Left hindlimb (tissue), 1 donor: ENCODE data around the gene RASSF3.

Experiments
- DNase-seq: peaks from one replicate; pipeline ENCODE4 v3.0.0-alpha.2; 2018

The RASSF3 gene

GRCh38 chr12:64736771-64737170 lies 126.5 kb downstream of the RASSF3 start:
- no peak for DNase-seq

DNA sequence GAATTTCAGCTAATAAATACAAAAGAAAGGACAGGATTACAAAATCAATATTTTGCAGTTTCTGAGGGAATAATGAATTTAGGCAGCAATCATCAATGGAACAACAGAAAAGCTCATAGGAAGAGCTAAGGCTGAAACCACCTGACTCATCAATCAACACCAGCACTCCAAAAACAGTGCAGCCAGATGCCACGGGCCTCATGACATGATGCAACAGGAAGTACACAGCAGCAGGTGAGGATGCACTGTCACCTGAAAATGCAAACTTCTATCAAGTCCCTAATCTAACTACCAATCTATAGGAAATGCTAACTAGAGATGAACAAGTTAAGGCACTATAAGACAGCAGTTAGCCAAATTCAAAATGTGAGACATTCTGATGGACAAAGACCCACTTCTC lies 127.2 kb downstream of the RASSF3 start:
- no peak for DNase-seq

DNA sequence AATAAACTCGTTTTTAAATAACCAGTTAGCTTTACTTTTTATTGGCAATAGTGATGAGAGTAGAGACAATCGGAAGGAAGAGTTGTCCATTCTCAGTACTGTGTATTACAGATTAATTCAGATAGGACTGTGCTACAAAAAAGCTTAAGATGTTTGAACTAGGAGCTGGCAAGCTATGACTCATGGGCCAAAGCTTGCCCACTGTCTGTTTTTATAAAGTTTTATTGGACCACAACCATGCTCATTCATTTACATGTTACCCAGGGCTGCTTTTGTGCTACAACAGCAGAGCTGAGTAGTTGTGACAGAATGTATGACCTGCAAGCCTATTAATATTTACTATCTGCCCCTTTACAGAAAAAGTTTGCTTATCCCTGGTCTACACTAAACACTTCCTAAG lies 129.5 kb downstream of the RASSF3 start:
- DNase-seq, result no peak

DNA sequence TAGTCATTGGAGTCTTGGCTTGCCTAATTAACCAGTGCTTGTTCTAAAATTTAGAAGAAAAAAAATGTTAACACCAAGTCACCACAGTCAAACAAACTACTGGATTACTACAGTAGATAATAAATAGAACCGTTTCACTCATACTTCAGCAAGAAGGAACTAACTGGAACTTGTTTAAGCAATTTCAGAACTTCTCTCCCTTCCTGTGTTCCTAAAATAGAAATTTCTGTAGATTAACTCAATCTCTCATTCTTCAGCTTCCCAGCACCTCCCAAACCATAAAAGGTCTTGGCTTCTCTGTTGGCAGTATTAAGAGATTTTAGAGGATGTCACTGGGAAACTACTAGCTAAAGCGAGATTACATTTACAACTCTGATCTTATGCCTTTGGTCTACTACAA lies 130.4 kb downstream of the RASSF3 start:
- DNase-seq, result no peak

- no peak for DNase-seq
Measured at GRCh38 chr12:64742416-64742815, 132.1 kb downstream of the RASSF3 start.

DNA sequence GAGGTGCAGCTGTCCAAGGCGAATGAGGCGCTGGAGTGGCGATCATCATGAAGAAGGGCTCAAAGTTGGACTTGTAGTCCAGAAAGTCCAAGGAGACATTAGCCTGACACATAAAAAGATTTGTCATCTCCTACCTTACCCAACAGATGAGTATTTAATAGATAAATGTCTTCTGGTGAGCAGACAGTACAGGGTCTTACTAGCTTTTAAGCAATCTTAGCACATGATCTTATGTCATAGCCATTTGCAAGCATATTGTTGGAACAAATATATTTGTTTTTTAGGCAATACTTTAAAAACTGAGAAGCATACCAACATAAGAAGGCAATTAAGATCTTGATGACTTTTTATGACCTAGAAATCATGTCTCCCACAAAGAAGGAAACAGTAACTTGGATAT lies 132.9 kb downstream of the RASSF3 start:
- no peak for DNase-seq

DNA sequence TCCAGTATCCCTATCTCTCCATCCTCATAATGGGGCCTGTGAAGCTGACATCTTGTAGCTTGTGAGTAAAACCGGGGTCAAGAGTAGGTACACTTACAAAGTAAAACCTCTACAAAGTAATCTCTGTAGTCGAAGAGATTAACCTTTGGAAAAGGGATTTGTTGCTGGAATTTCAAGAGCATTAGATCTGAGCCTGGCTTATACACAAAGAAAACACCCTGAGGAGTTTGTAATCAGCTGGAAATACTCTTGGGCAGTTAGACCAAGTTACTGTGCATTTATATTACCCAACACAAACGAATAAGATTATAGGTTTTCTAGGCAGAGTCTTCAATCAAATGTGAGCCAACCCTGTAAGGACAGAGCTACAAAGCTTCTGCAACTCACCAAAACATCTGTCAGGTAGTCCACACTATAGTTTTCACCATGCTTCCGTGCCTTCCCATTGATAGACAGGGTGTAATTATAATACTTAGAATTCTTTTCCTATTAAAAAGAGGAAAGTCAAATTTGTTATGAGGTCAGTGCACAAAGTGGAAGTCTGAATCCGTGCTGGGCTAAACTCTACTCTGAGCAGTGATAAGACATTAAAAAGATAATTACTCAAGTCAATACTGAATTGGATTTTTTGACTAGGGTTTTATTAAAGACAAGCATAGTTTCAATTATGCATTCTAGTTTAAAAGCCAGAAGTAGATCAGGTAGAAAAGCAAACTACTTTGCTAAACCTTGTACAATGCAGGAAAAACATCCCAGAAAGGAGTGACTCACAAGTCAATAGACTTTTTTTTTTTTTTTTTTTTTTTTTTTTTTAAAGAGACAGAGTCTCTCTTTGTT lies 134.3 kb downstream of the RASSF3 start:
- DNase-seq, result no peak

- no peak for DNase-seq
Measured at GRCh38 chr12:64745259-64745807, 135.0 kb downstream of the RASSF3 start.

- no peak for DNase-seq
Measured at GRCh38 chr12:64745980-64746379, 135.7 kb downstream of the RASSF3 start.

- DNase-seq, result no peak
Measured at GRCh38 chr12:64746663-64747062, 136.4 kb downstream of the RASSF3 start.
